B cell (primary cell): ENCODE data around the gene RFPL1. TPM values are rescaled to one million over a fixed set of nuclear protein-coding genes. Genes with fewer than 3 reads are reported as not detected.

ENCODE experiments used
- ATAC-seq: fragments of 200-7000 bp; cut with Tn5 transposase; one replicate; pipeline ENCODE4 v1.10.0; 2021; ENCODE audit warnings: low read depth, mild to moderate bottlenecking, moderate number of reproducible peaks, moderate library complexity
- CTCF ChIA-PET: fragments of 350-600 bp; sonication (Branson Sonifier 250); formaldehyde crosslinking; loops from one replicate; lab custom pipeline; 2021; ENCODE audit warnings: antibody characterized with exemption, inconsistent platforms; lab: Charles Lee
- POLR2A ChIA-PET: fragments of 350-600 bp; sonication (Branson Sonifier 250); formaldehyde crosslinking; loops from one replicate; lab custom pipeline; 2021; ENCODE audit warnings: antibody characterized with exemption; lab: Charles Lee
- DNase-seq: peaks from one replicate; pipeline ENCODE4 v3.0.0; 2013
- H2AFZ ChIP-seq: 2 replicates; pipeline ENCODE4 v1.6.1; 2012; ENCODE audit warnings: mild to moderate bottlenecking, low read depth, low read length; ENCODE audit not compliant: insufficient read depth, poor library complexity, severe bottlenecking
- H3K27ac ChIP-seq, 2 donors: 1 replicate in 1 of 2; 2 replicates in 1 of 2; pipeline ENCODE4 v1.5.1; 2012 to 2013; ENCODE audit warnings: low read length in 2 of 2, mild to moderate bottlenecking in 2 of 2, moderate library complexity in 1 of 2
- H3K27me3 ChIP-seq, 4 experiments: fragments of 200-600 bp in 1 of 4; sonication (generic) in 1 of 4; replicated peaks in 1 of 4; 1 replicate in 2 of 4; 2 replicates in 2 of 4; pipeline versions ENCODE4 v1.6.1 to v1.7.0; 2013 to 2016; ENCODE audit warnings: low read length in 3 of 4, mild to moderate bottlenecking in 2 of 4, mixed read lengths in 1 of 4, moderate library complexity in 1 of 4; ENCODE audit not compliant: insufficient read depth in 4 of 4, control insufficient read depth in 3 of 4; ENCODE audit errors: control extremely low read depth in 1 of 4
- H3K36me3 ChIP-seq, 2 experiments: replicated peaks in 1 of 2; 1 replicate in 1 of 2; 2 replicates in 1 of 2; pipeline versions ENCODE4 v1.6.1 to v1.7.1; 2013; ENCODE audit warnings: low read length in 1 of 2; ENCODE audit not compliant: insufficient read depth in 2 of 2, control insufficient read depth in 1 of 2; ENCODE audit errors: control extremely low read depth in 1 of 2, extremely low read depth in 1 of 2
- H3K4me1 ChIP-seq, 2 donors: fragments of 200-600 bp in 1 of 2; sonication (generic) in 1 of 2; 1 replicate in 1 of 2; 2 replicates in 1 of 2; pipeline versions ENCODE4 v1.5.1 to v1.6.1; 2013 to 2017; ENCODE audit warnings: low read length in 2 of 2; ENCODE audit not compliant: control insufficient read depth in 2 of 2, insufficient read depth in 2 of 2
- H3K4me2 ChIP-seq: replicated peaks from 2 replicates; pipeline ENCODE3; 2012; ENCODE audit warnings: mild to moderate bottlenecking, low read depth, low read length; ENCODE audit not compliant: poor library complexity, severe bottlenecking
- H3K4me3 ChIP-seq, 5 experiments: fragments of 200-600 bp in 1 of 5; sonication (generic) in 1 of 5; 1 replicate in 3 of 5; 2 replicates in 2 of 5; pipeline versions ENCODE4 v1.5.1 to v1.7.0; 2011 to 2016; ENCODE audit warnings: low read length in 4 of 5, mild to moderate bottlenecking in 4 of 5, low read depth in 2 of 5, control low read depth in 1 of 5, moderate library complexity in 1 of 5; ENCODE audit not compliant: insufficient read depth in 1 of 5; ENCODE audit errors: control extremely low read depth in 1 of 5, extremely low read depth in 1 of 5
- H3K79me2 ChIP-seq: fragments of 200-600 bp; sonication (generic); one replicate; pipeline ENCODE4 v1.6.0; 2016; ENCODE audit warnings: low read length; ENCODE audit not compliant: control insufficient read depth, insufficient read depth
- H3K9ac ChIP-seq: fragments of 200-600 bp; sonication (generic); 2 replicates; pipeline ENCODE4 v1.6.1; 2017; ENCODE audit warnings: mild to moderate bottlenecking, low read length, moderate library complexity
- H3K9me3 ChIP-seq, 3 donors: one replicate each; pipeline versions ENCODE4 v1.6.1 to v1.7.1; 2013; ENCODE audit warnings: low read length in 2 of 3; ENCODE audit not compliant: control insufficient read depth in 2 of 3, insufficient read depth in 1 of 3; ENCODE audit errors: control extremely low read depth in 1 of 3
- H4K20me1 ChIP-seq: 2 replicates; pipeline ENCODE4 v1.6.0; 2012; ENCODE audit warnings: mild to moderate bottlenecking, low read length; ENCODE audit not compliant: insufficient read depth, control insufficient read depth, poor library complexity, severe bottlenecking
- H3K27ac Mint-ChIP-seq: one replicate; pipeline ENCODE4 v1.8.0; 2021; ENCODE audit warnings: mixed read lengths
- H3K27me3 Mint-ChIP-seq: one replicate; pipeline ENCODE4 v1.8.0; 2021; ENCODE audit warnings: mixed read lengths
- H3K4me1 Mint-ChIP-seq: one replicate; pipeline ENCODE4 v1.8.0; 2021; ENCODE audit warnings: mixed read lengths
- H3K4me3 Mint-ChIP-seq: one replicate; pipeline ENCODE4 v1.8.0; 2021; ENCODE audit warnings: mixed read lengths
- H3K9me3 Mint-ChIP-seq: one replicate; pipeline ENCODE4 v1.8.0; 2022; ENCODE audit warnings: mixed read lengths; ENCODE audit not compliant: insufficient read depth
- CTCF ChIP-seq: fragments of 200-600 bp; IDR thresholded peaks from one replicate; pipeline ENCODE4 v1.8.0; 2022; ENCODE audit warnings: antibody characterized with exemption, mild to moderate bottlenecking
- EZH2 ChIP-seq: IDR thresholded peaks from 2 replicates; pipeline ENCODE4 v1.6.1; 2012; ENCODE audit warnings: borderline replicate concordance, low read depth, mild to moderate bottlenecking, moderate library complexity, low read length; ENCODE audit not compliant: insufficient read depth, poor library complexity, severe bottlenecking
- WGBS: methylation state at CpG from one replicate; pipeline ENCODE4 v1.1.5; 2013; ENCODE audit warnings: missing lambda C conversion rate; ENCODE audit not compliant: insufficient coverage; 5-methylcytosine and 5-hydroxymethylcytosine counted together
- intact Hi-C: fragments of 100-400 bp; cut with micrococcal nuclease; formaldehyde crosslinking; loops from one replicate; pipeline ENCODE4 v1.10.0; 2022
- polyA plus RNA-seq: library from polyadenylated mRNA; depleted of rRNA; stranded (reverse); fragments of >200 nt; gene quantifications from 2 replicates; pipeline ENCODE4 v1.2.3, GENCODE V29; 2012
- total RNA-seq, 2 donors: library from RNA; stranded (reverse); fragments of 120-200 nt in 1 of 2; gene quantifications; 1 replicate in 1 of 2; 2 replicates in 1 of 2; pipeline versions ENCODE4 v1.2.3 to v1.2.4, GENCODE V29; 2013 to 2022

The RFPL1 gene
- total and polyA plus RNA-seq, 2 donors (not counting 1 experiment from before 2014, with no cell fraction given), result not detected

DNA sequence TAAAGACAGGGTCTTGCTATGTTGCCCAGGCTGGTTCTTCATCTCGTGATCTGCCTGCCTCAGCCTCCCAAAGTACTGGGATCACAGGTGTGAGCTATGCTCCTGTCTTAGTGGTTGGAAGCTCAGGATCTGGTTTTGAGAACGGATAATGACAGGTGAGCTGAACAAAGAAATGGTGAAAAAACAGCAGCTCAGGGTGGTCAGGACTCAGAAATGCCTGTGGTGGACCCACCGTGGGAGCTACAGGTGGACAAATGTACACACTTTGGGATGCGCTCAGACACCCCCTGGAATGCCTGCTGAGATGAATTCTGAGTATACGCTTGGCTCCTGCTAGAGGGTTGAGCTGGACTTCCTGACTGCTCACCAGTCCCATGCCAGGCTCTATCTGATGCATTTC lies 9.5 kb downstream of the RFPL1 start:
- intact Hi-C loops, result no loop called here
- no peaks in the 10 kb centered on the region for H3K36me3 ChIP-seq
- no peak overlapping the region for H3K9ac ChIP-seq
- WGBS, result 93% methylated on average over 5 of the region's 5 CpGs
- DNase-seq, result no peak
- H3K27ac Mint-ChIP-seq, result no peak overlapping the region
- no peaks in the 10 kb centered on the region for H4K20me1 ChIP-seq
- H3K27me3 ChIP-seq, result no peaks in the 10 kb centered on the region
- POLR2A ChIA-PET, result no interaction called here
- no peaks in the 10 kb centered on the region for H3K79me2 ChIP-seq
- H3K4me3 ChIP-seq, result no peak overlapping the region
- H3K4me2 ChIP-seq, result no peak overlapping the region
- TF ChIP-seq CTCF (no peak), EZH2 (no peak)
- H3K27me3 Mint-ChIP-seq, result peaks cover 16% of the 10 kb centered on the region
- H3K27ac ChIP-seq, result no peak overlapping the region
- CTCF ChIA-PET, result interaction anchor here (0.6 kb wide), 1 partner anchor 140 kb away, joined by 4 read pairs; no protein-coding TSS in a partner anchor
- no peak overlapping the region for H2AFZ ChIP-seq
- H3K9me3 ChIP-seq, result no peaks in the 10 kb centered on the region
- H3K4me1 Mint-ChIP-seq, result no peaks in the 10 kb centered on the region
- no peak for ATAC-seq
- no peaks in the 10 kb centered on the region for H3K9me3 Mint-ChIP-seq
- no peaks in the 10 kb centered on the region for H3K4me1 ChIP-seq
- H3K4me3 Mint-ChIP-seq, result no peak overlapping the region

GRCh38 chr22:29449296-29449875 lies 11.0 kb downstream of the RFPL1 start:
- Histone ChIP-seq H3K9ac (no peak overlapping the region), H3K4me1 (no peaks in the 10 kb centered on the region), H2AFZ (no peak overlapping the region), H3K27me3 (no peaks in the 10 kb centered on the region), H3K4me2 (no peak overlapping the region), H3K79me2 (no peaks in the 10 kb centered on the region), H3K4me3 (no peak overlapping the region), H3K9me3 (no peaks in the 10 kb centered on the region), H3K36me3 (no peaks in the 10 kb centered on the region), H3K27ac (no peak overlapping the region), H4K20me1 (no peaks in the 10 kb centered on the region)
- POLR2A ChIA-PET, result no interaction called here
- intact Hi-C loops, result no loop called here
- CTCF ChIA-PET, result no interaction called here
- Mint-ChIP-seq H3K4me3 (no peak overlapping the region), H3K4me1 (no peaks in the 10 kb centered on the region), H3K9me3 (no peaks in the 10 kb centered on the region), H3K27me3 (peaks cover 3% of the 10 kb centered on the region), H3K27ac (no peak overlapping the region)
- 87% methylated on average over 8 of the region's 11 CpGs for WGBS
- no peak for DNase-seq
- ATAC-seq, result no peak
- TF ChIP-seq EZH2 (no peak), CTCF (no peak)
